Immature natural killer cell (primary cell): Measurements from ENCODE around the gene SRRM5. TPM values are rescaled to one million over a fixed set of nuclear protein-coding genes. Genes with fewer than 3 reads are reported as not detected.
"Not testable (repeated sequence)": the region's sequence is repeated elsewhere in the genome, so short reads cannot be mapped to it uniquely, and the experiment has no call there.

Experiments
- DNase-seq, 3 donors: peaks; one replicate each; pipeline ENCODE4 v3.0.0; 2022; ENCODE audit warnings: mixed read lengths in 1 of 3
- H3K27ac Mint-ChIP-seq, 6 donors: one replicate each; pipeline ENCODE4 v1.8.0; 2020; ENCODE audit warnings: mixed read lengths in 6 of 6, mild to moderate bottlenecking in 5 of 6, inconsistent platforms in 4 of 6, moderate library complexity in 3 of 6
- H3K27me3 Mint-ChIP-seq, 3 donors: one replicate each; pipeline ENCODE4 v1.8.0; 2020 to 2021; ENCODE audit warnings: low read depth in 3 of 3, mild to moderate bottlenecking in 3 of 3, mixed read lengths in 3 of 3, moderate library complexity in 3 of 3, inconsistent platforms in 1 of 3
- H3K36me3 Mint-ChIP-seq, 3 donors: one replicate each; pipeline ENCODE4 v1.8.0; 2020; ENCODE audit warnings: mixed read lengths in 3 of 3, inconsistent platforms in 2 of 3, mild to moderate bottlenecking in 2 of 3
- H3K4me1 Mint-ChIP-seq, 2 donors: one replicate each; pipeline ENCODE4 v1.8.0; 2020; ENCODE audit warnings: inconsistent platforms in 2 of 2, mild to moderate bottlenecking in 2 of 2, mixed read lengths in 2 of 2, moderate library complexity in 1 of 2
- H3K4me3 Mint-ChIP-seq, 5 donors: one replicate each; pipeline ENCODE4 v1.8.0; 2020; ENCODE audit warnings: mild to moderate bottlenecking in 5 of 5, mixed read lengths in 5 of 5, inconsistent platforms in 3 of 5, moderate library complexity in 3 of 5
- H3K9me3 Mint-ChIP-seq, 6 donors: one replicate each; pipeline ENCODE4 v1.8.0; 2020; ENCODE audit warnings: mild to moderate bottlenecking in 6 of 6, mixed read lengths in 6 of 6, inconsistent platforms in 4 of 6, moderate library complexity in 3 of 6
- polyA plus RNA-seq, 3 donors: library from polyadenylated mRNA; unstranded; fragments of 300-500 nt; fragmentation: Illumina TruSeq; gene quantifications; one replicate each; pipeline ENCODE4 v1.2.3, GENCODE V29; 2021

The SRRM5 gene
- polyA plus RNA-seq, 3 donors from 2014 or later = 0.43 to 0.86 TPM; not detected in 1

DNA sequence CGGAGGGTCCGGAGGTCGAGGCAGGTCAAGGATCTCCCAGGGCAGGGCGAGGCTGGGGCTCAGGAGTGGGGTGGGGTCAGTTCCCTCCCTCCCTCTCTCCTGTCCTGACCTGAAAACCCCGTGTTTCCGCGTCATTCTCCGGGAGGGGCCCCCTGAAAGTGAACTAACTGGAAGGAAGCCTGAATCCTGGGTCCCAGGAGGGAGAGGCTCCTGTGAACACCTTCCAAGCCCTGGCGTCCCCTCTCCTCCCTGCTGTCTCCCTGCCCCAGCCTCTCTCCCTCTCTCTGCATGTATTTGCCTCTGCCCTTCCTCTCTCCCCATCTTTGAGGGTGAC, 28.5 kb downstream of the SRRM5 start:
- Mint-ChIP-seq H3K36me3 (peaks cover 0 to 5% (median 0%) of the 10 kb centered on the region in 3 donors), H3K27me3 (peaks cover 7 to 24% (median 23%) of the 10 kb centered on the region in 3 donors), H3K9me3 (peaks cover 0 to 1% (median 0%) of the 10 kb centered on the region in 6 donors), H3K4me3 (peak overlapping the region; percentile 71 to 89 (median 75)), H3K4me1 (peaks cover 13% of the 10 kb centered on the region in 2 donors), H3K27ac (no peak overlapping the region)
- DNase-seq = no peak

DNA sequence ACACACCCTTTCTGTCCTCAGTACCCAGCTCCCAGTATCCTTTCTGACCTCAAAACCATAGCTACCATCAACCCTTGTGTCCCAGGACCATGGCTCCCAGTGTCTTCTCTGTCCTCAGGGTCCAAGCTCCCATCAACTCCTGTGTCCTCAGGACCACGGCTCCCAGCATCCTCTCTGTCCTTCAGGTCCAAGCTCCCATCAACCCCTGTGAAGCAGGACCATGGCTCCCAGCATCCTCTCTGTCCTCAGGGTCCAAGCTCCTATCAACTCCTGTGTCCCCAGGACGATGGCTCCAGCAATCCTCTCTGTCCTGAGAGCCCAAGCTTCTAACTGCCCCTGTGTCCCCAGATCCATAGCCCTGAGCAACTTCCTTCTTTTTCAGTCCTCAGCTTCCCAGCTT, 29.4 kb downstream of the SRRM5 start:
- DNase-seq = no peak
- Mint-ChIP-seq H3K4me3 (peak overlapping the region; percentile 48 to 77 (median 65)), H3K4me1 (peaks cover 13% of the 10 kb centered on the region in 2 donors), H3K27ac (peak overlapping the region in 1 of 6 donors; percentile 47), H3K27me3 (peaks cover 6 to 22% (median 21%) of the 10 kb centered on the region in 3 donors), H3K9me3 (peaks cover 0 to 1% (median 0%) of the 10 kb centered on the region in 6 donors), H3K36me3 (peaks cover 0 to 5% (median 0%) of the 10 kb centered on the region in 3 donors)

DNA sequence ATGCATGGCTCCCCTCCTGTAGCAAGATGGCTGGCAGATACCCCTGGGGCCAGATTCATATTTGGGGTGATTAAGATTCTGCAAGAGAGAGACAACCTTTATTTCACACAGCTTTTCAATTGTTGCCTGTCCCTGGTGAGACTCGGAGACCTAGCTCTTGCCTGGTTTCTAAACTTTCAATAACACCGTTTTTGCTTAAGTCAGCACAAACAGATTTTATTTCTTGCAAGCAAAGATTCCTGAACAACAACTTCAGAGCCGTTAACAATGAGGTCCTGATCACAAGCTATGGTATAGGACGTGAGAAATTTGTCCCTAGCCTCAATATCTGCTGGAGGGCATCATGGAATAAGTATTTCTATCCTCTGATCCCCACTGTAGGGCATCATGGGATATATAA, 30.6 kb downstream of the SRRM5 start:
- Mint-ChIP-seq H3K4me3 (no peak overlapping the region), H3K27ac (no peak overlapping the region), H3K9me3 (peaks cover 0 to 1% (median 0%) of the 10 kb centered on the region in 6 donors), H3K36me3 (peaks cover 0 to 5% (median under 1%) of the 10 kb centered on the region in 3 donors), H3K4me1 (peaks cover 13% of the 10 kb centered on the region in 2 donors), H3K27me3 (peaks cover 6 to 21% (median 19%) of the 10 kb centered on the region in 3 donors)
- DNase-seq = no peak

DNA sequence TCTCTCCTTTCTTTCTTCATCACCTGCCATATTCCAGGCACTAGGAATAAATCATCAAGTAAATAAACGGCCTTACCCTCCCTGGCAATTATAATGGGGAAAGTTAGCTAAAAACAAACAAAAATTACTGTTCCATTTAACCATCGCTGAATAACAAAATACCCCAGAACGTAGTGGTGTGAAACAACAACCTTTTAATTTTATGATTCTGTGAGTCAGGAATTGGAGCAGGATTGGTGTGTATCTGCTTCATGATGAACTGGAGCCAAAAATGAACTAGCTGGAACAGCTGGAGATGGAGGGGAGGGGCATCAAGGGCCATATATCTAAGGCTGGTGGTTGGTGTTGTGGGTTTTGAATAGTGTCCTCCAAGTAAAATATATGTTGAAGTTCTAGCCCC, 31.4 kb downstream of the SRRM5 start:
- H3K36me3 Mint-ChIP-seq = peaks cover 0 to 5% (median 3%) of the 10 kb centered on the region in 3 donors
- no peak for DNase-seq
- no peak overlapping the region for H3K4me3 Mint-ChIP-seq
- H3K9me3 Mint-ChIP-seq = peaks cover 0 to 1% (median 0%) of the 10 kb centered on the region in 6 donors
- peaks cover 13% of the 10 kb centered on the region in 2 donors for H3K4me1 Mint-ChIP-seq
- H3K27ac Mint-ChIP-seq = no peak overlapping the region
- peaks cover 6 to 15% (median 14%) of the 10 kb centered on the region in 3 donors for H3K27me3 Mint-ChIP-seq

DNA sequence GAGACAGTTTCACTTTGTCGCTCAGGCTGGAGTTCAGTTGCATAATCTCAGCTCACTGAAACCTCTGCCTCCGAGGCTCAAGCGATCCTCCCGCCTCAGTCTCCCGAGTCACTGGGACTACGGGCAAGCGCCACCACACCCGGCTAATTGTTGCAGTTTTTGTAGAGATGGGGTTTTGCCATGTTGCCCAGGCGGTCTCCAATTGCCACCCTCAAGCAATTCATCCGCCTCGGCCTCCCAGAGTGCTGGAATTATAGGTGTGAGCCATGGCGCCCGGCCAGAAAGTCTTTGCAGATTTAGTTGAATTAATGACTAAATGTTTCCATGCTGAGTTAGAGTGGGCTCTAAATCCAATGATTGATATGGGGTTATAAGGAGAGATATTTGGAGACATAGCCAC, 32.3 kb downstream of the SRRM5 start:
- Mint-ChIP-seq H3K4me3 (no peak overlapping the region), H3K9me3 (peaks cover 0 to 1% (median 0%) of the 10 kb centered on the region in 6 donors), H3K4me1 (peaks cover 8 to 9% of the 10 kb centered on the region in 2 donors), H3K27ac (no peak overlapping the region), H3K27me3 (peaks cover 6 to 10% (median 8%) of the 10 kb centered on the region in 3 donors), H3K36me3 (peaks cover 0 to 3% (median under 1%) of the 10 kb centered on the region in 3 donors)
- DNase-seq = no peak

DNA sequence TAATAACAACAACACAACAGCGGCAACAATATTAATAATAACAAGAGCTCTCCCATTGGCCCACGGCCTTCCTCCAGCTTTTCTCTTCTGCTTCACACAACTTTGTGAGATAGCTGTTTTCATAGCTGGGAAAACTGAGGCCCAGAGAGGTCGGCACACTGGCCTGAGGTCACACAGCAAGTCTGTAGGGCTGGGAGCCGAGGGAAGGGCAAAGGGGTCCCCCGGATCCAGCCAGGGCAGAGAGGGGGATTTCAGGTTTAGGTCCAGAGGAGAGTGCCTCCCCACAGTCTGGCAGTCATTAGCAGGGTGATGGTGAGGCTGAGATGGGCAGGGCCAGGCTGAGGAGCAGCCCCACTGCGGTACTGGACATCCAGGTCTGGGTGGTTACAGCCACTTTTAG, 36.7 kb downstream of the SRRM5 start:
- Mint-ChIP-seq H3K36me3 (peaks cover 0 to 6% (median 5%) of the 10 kb centered on the region in 3 donors), H3K4me3 (no peak overlapping the region), H3K4me1 (no peaks in the 10 kb centered on the region), H3K9me3 (peaks cover 0 to 1% (median 0%) of the 10 kb centered on the region in 6 donors), H3K27me3 (peaks cover 0 to 1% (median 0%) of the 10 kb centered on the region in 3 donors), H3K27ac (no peak overlapping the region)
- no peak for DNase-seq

DNA sequence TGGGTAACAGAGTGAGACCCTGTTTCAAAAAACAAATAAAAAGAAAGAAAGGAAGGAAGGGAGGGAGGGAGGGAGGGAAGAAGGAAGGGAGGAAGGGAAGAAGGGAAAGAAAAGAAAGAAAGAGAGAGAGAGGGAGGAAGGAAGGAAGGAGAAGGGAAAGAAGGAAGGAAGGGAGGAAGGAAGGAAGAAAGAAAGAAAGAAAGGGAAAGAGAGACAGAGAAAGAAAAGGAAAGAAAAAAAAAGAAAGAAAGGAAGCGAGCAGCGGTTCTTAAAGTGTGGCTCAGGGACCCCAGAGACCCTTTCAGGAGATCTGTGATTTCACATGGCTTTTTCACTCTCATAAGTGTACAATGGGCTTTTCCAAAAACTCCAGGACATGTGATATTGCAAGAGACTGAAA, 37.6 kb downstream of the SRRM5 start:
- Mint-ChIP-seq H3K4me3 (no peak overlapping the region), H3K27me3 (peaks cover 0 to 1% (median 0%) of the 10 kb centered on the region in 3 donors), H3K27ac (no peak overlapping the region), H3K36me3 (peaks cover under 1 to 8% (median 5%) of the 10 kb centered on the region in 3 donors), H3K9me3 (peaks cover 0 to under 1% (median 0%) of the 10 kb centered on the region in 6 donors), H3K4me1 (no peaks in the 10 kb centered on the region)
- no peak for DNase-seq

DNA sequence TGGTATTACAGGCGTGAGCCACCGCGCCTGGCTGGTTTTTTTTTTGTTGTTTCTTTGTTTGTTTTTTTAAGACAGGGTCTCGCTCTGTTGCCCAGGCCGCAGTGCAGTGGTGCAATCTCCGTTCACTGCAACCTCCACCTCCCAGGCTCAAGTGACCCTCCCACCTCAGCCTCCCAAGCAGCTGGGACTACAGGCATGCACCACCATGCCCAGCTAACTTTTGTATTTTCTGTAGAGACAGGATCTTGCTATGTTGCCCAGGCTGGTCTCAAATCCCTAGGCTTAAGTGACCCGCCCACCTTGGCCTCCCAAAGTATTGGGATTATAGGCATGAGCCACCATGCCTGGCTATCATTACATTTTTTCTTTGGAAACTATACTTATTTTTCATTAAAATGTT, 38.4 kb downstream of the SRRM5 start:
- H3K36me3 Mint-ChIP-seq = peaks cover 5 to 10% (median 5%) of the 10 kb centered on the region in 3 donors
- H3K9me3 Mint-ChIP-seq, H3K27me3 Mint-ChIP-seq, H3K4me1 Mint-ChIP-seq, H3K27ac Mint-ChIP-seq, DNase-seq, H3K4me3 Mint-ChIP-seq: not testable (repeated sequence)

DNA sequence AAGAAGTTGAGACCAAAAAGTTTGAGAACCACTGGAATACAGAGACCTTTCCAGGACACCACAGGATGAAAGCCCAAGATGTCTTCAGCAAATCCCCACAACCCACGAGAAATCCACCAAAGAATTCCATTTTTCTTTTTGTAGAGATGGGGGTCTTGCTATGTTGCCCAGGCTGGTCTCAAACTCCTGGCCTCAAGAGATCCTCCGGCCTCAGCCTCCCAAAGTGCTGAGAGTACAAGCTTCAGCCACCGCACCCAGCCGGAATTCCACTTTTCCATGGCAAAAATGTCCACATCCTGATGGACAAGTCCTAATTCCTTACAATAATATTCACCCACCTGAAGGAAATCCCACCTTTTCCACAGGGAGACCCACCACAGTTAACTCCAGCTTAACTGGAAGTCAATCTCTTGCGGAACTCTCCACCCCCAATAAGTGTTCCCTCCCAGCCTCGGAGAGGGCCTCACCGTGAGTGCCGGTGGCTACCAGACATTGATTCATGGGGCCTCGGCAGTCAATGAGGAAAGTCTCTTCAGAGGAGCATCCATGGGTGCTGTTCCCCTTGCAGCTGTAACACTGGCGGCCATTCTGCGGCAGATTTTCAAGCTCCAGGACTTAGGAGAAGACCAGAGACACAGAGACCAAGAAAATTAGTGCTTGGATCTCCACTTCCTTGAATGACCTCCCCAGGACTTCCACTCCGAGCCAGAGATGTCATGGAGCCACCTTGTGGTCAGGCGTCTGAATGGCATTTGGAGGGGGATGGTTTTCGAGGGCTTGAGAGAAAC, 40.1 kb downstream of the SRRM5 start:
- DNase-seq = peak; percentile 23 to 44 (median 35)
- peak overlapping the region in 1 of 6 donors; percentile 24 for H3K27ac Mint-ChIP-seq
- peaks cover 7 to 14% (median 8%) of the 10 kb centered on the region in 3 donors for H3K36me3 Mint-ChIP-seq
- no peaks in the 10 kb centered on the region for H3K4me1 Mint-ChIP-seq
- H3K4me3 Mint-ChIP-seq = peak overlapping the region in 1 of 5 donors; percentile 22
- H3K9me3 Mint-ChIP-seq = peaks cover 0 to 2% (median 0%) of the 10 kb centered on the region in 6 donors
- peaks cover 0 to 1% (median 0%) of the 10 kb centered on the region in 3 donors for H3K27me3 Mint-ChIP-seq

DNA sequence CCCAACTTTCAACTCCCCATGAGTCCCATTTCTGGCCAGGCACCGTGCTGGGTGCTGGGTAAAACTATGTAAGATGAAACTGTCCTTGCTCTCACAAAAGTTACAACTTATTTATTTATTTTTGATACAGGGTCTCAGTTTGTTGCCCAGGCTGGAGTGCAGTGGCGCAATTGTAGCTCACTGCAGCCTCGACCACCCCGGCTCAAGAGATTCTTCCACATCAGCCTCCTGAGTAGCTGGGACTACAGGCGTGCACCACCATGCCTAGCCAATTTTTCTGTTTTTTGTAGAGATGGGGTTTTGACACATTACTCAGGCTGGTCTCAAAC, 40.6 kb downstream of the SRRM5 start:
- Mint-ChIP-seq H3K27ac (peak overlapping the region in 1 of 6 donors; percentile 24), H3K9me3 (peaks cover 0 to 2% (median 0%) of the 10 kb centered on the region in 6 donors), H3K4me3 (no peak overlapping the region), H3K36me3 (peaks cover 8 to 14% (median 11%) of the 10 kb centered on the region in 3 donors), H3K4me1 (no peaks in the 10 kb centered on the region), H3K27me3 (peaks cover 0 to 3% (median 0%) of the 10 kb centered on the region in 3 donors)
- no peak for DNase-seq

DNA sequence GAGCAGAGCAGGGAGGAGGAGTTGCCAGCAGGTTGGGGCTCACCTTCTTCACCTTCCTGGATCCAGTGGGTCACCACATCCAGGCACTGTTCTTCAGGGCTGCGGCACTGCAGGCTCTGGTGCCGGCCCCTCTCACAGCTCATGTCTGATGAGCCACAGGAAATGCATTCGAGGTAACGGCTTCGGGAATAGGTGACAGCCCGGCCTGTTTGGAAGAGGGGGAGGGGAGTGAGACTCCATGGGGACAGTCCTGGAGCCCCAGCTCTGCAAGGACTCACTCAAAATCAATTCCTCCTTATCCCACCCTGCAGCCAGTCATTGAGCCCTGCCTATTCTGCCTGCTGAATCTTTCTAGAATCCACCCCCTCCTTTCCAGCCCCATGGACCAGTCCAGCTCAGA, 44.5 kb downstream of the SRRM5 start:
- peaks cover 0 to 3% (median 0%) of the 10 kb centered on the region in 6 donors for H3K9me3 Mint-ChIP-seq
- H3K4me1 Mint-ChIP-seq = no peaks in the 10 kb centered on the region
- H3K27ac Mint-ChIP-seq = no peak overlapping the region
- peaks cover 1 to 3% (median 2%) of the 10 kb centered on the region in 3 donors for H3K27me3 Mint-ChIP-seq
- no peak overlapping the region for H3K4me3 Mint-ChIP-seq
- peaks cover 11 to 22% (median 16%) of the 10 kb centered on the region in 3 donors for H3K36me3 Mint-ChIP-seq
- DNase-seq = no peak

DNA sequence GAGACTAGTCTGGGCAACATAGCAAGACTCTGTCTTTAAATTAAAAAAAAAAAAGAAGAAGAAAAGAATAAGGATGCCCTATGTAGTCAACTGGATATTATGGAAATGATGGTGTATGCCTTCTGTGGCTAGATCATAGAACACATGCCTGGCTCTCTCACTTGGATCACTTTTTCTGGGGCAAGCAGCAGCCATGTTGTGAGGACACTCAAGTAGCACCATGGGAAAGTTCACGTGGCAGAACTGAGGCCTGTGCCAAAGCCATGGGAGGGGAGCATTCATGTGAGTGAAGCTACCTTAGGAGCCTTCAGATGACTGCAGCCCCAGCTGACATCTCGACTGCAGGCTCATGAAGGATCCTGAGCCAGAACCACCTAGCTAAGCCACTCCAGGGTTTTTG, 46.1 kb downstream of the SRRM5 start:
- Mint-ChIP-seq H3K9me3 (peaks cover 0 to 3% (median 0%) of the 10 kb centered on the region in 6 donors), H3K4me1 (no peaks in the 10 kb centered on the region), H3K36me3 (peaks cover 11 to 22% (median 16%) of the 10 kb centered on the region in 3 donors), H3K4me3 (no peak overlapping the region), H3K27me3 (peaks cover 2 to 3% (median 3%) of the 10 kb centered on the region in 3 donors), H3K27ac (no peak overlapping the region)
- DNase-seq = no peak

DNA sequence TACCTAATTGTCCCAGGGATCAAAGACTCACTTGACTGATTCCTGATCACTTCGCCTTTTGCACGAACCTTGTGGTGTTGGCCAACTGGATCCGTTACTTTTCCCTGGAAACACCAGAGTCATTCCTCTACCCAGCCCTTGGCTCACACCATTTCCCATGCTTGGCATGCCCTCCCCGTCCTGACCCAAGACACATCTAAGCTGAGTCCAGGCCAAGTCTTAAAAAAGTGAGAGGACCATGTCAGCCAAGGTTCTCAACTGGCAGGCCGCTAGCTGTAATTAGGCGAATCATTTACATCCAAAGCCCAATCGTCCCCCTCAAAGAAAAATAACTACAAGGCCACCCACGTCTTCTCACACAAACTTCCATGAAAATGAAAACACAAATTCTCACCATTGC, 46.6 kb downstream of the SRRM5 start:
- H3K9me3 Mint-ChIP-seq = peaks cover 0 to 3% (median 0%) of the 10 kb centered on the region in 6 donors

DNA sequence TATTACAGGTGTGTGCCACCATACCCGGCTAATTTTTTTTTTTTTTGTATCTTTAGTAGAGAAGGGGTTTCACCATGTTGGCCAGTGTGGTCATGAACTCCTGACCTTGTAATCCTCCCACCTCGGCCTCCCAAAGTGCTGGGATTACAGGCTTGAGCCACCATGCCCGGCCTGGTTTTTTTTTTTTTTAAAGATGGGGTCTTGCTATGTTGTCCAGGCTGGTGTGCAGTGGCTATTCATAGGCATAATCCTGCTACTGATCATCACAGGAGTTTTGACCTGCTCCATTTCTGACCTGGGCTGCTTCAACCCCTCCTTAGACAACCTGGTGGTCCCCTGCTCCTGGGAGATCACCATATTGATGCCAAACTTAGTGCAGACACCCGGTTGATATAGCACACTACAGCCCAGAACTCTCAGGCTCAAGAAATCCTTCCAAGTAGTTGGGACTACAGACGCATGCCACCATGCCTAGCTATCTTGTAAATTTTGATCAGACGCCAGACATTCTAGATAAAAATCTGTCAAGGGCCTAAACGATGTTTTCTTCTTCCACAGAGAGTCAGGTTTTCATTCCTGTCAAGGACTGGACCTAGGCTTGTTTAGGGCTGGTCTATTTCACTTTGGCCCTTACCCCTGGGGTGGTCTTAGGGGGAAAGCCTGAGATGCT, 48.5 kb downstream of the SRRM5 start:
- H3K27ac Mint-ChIP-seq = no peak overlapping the region

More for the DNA sequence above, 46.6 kb downstream of the SRRM5 start:
- Mint-ChIP-seq H3K4me3 (no peak overlapping the region), H3K27ac (no peak overlapping the region), H3K36me3 (peaks cover 11 to 17% (median 13%) of the 10 kb centered on the region in 3 donors), H3K4me1 (no peaks in the 10 kb centered on the region), H3K27me3 (peaks cover 2 to 5% (median 2%) of the 10 kb centered on the region in 3 donors)
- no peak for DNase-seq

More for the DNA sequence above, 48.5 kb downstream of the SRRM5 start:
- Mint-ChIP-seq H3K9me3 (peaks cover 0 to 3% (median 0%) of the 10 kb centered on the region in 6 donors), H3K4me3 (no peak overlapping the region), H3K4me1 (peaks cover 11 to 12% of the 10 kb centered on the region in 2 donors), H3K27me3 (peaks cover 2 to 7% (median 2%) of the 10 kb centered on the region in 3 donors), H3K36me3 (peaks cover 7 to 22% (median 14%) of the 10 kb centered on the region in 3 donors)
- no peak for DNase-seq
